Dendritic cell treated with granulocyte-macrophage colony-stimulating factor and Interleukin-4, amounts not matched to agents 40 ng/mL and 50 ng/mL, for 4 days (primary cell): ENCODE results near the gene SNX8.

ENCODE experiments used
- H3K27ac Mint-ChIP-seq: one replicate; pipeline ENCODE4 v1.8.0; 2022; ENCODE audit warnings: mild to moderate bottlenecking, mixed read lengths
- H3K27me3 Mint-ChIP-seq: one replicate; pipeline ENCODE4 v1.8.0; 2022; ENCODE audit warnings: mild to moderate bottlenecking, mixed read lengths
- H3K36me3 Mint-ChIP-seq: one replicate; pipeline ENCODE4 v1.8.0; 2022; ENCODE audit warnings: low read depth, mixed read lengths
- H3K4me1 Mint-ChIP-seq: one replicate; pipeline ENCODE4 v1.8.0; 2022; ENCODE audit warnings: low read depth, mixed read lengths
- H3K4me3 Mint-ChIP-seq: one replicate; pipeline ENCODE4 v1.8.0; 2022; ENCODE audit warnings: mild to moderate bottlenecking, moderate library complexity, mixed read lengths
- H3K9me3 Mint-ChIP-seq: one replicate; pipeline ENCODE4 v1.8.0; 2022; ENCODE audit warnings: mixed read lengths
- intact Hi-C: fragments of 100-400 bp; cut with micrococcal nuclease; formaldehyde crosslinking; loops from one replicate; pipeline ENCODE4 v1.15.0; 2022

SNX8 gene

GRCh38 chr7:2248984-2249694 lies 65.1 kb downstream of the SNX8 start:
- Mint-ChIP-seq H3K4me1 (peaks cover 97% of the 10 kb centered on the region), H3K27ac (peak overlapping the region; percentile 69)

GRCh38 chr7:2247141-2247995 lies 66.9 kb downstream of the SNX8 start:
- H3K36me3 Mint-ChIP-seq = peaks cover 52% of the 10 kb centered on the region
- H3K4me1 Mint-ChIP-seq = peaks cover 99% of the 10 kb centered on the region
- intact Hi-C loops = loop anchor here (5.0 kb wide), 2 partner anchors 50 to 100 kb away; no protein-coding TSS in a partner anchor
- H3K27me3 Mint-ChIP-seq = no peaks in the 10 kb centered on the region
- H3K27ac Mint-ChIP-seq = peak overlapping the region; percentile 79
- no peak overlapping the region for H3K4me3 Mint-ChIP-seq
- H3K9me3 Mint-ChIP-seq = no peaks in the 10 kb centered on the region

More at GRCh38 chr7:2248984-2249694, 65.1 kb downstream of the SNX8 start:
- intact Hi-C loops = loop anchor here (5.0 kb wide), 2 partner anchors 48 to 98 kb away; no protein-coding TSS in a partner anchor
- no peaks in the 10 kb centered on the region for H3K9me3 Mint-ChIP-seq
- no peaks in the 10 kb centered on the region for H3K27me3 Mint-ChIP-seq
- peaks cover 69% of the 10 kb centered on the region for H3K36me3 Mint-ChIP-seq
- H3K4me3 Mint-ChIP-seq = peak overlapping the region; percentile 47

DNA sequence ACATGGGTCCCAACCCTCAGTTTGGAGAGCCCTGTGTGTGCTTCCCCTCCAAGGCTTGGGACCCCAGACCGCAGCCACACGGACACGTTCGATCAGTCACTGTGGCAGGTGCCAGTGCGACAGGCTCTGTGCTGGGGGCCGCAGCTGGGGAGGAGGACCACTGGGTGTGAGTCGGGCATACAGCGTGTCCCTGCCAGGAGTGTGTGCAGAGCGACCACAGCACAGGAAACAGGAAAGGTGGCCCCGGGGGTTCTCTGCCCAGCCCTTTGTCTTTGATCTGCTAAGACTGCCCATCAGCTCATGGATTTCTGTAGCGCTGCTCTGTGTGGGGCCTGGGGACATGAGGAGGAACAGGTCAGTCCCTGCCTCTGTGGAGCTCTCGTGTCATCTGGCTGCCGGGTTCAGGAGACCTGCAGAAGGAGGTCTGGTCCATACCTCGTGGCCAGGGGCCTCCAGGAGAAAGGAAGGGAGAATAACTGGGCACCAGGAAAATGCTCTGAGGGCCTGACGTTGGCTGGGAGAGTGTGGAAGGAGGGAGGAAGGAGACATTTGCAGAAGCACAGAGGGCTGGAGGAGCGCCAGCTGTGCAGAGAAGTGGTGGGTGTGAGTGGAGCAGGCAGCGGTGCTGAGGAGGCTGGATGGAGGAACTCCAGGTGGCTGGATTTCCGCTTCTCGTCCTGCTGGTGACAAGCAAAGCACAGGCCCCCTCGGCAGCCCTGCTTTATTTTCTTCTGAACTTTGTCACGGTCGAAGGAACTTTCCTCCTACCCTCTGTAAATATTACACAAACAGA lies 68.2 kb downstream of the SNX8 start:
- Mint-ChIP-seq H3K27me3 (no peaks in the 10 kb centered on the region), H3K27ac (peak overlapping the region; percentile 79), H3K9me3 (no peaks in the 10 kb centered on the region), H3K4me1 (peaks cover 91% of the 10 kb centered on the region), H3K36me3 (peaks cover 47% of the 10 kb centered on the region), H3K4me3 (peak overlapping the region; percentile 51)
- intact Hi-C loops = loop anchor here (5.0 kb wide), 2 partner anchors 51 to 101 kb away; no protein-coding TSS in a partner anchor

GRCh38 chr7:2244404-2244995 lies 69.7 kb downstream of the SNX8 start:
- H3K9me3 Mint-ChIP-seq = no peaks in the 10 kb centered on the region
- H3K36me3 Mint-ChIP-seq = peaks cover 47% of the 10 kb centered on the region
- no peaks in the 10 kb centered on the region for H3K27me3 Mint-ChIP-seq
- H3K27ac Mint-ChIP-seq = peak overlapping the region; percentile 90
- H3K4me1 Mint-ChIP-seq = peaks cover 90% of the 10 kb centered on the region
- no peak overlapping the region for H3K4me3 Mint-ChIP-seq
- intact Hi-C loops = no loop called here

DNA sequence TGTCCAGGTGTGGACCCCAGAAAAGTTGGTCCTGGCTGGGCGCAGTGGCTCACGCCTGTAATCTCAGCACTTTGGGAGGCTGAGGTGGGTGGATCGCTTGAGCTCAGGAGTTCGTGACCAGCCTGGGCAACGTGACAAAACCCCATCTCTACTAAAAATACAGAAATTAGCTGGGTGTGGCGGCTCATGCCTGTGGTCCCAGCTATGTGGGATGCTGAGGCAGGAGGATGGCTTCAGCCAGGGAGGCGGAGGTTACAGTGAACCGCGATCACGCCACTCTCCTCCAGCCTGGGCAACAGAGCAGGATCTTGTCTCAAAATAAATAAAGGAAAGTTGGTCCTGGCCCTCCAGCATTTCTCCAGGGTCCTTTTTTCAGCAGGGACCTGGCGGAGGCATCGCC lies 70.8 kb downstream of the SNX8 start:
- H3K27me3 Mint-ChIP-seq = no peaks in the 10 kb centered on the region
- no peaks in the 10 kb centered on the region for H3K9me3 Mint-ChIP-seq
- peaks cover 48% of the 10 kb centered on the region for H3K36me3 Mint-ChIP-seq
- no peak overlapping the region for H3K4me3 Mint-ChIP-seq
- H3K4me1 Mint-ChIP-seq = peaks cover 89% of the 10 kb centered on the region
- peak overlapping the region; percentile 90 for H3K27ac Mint-ChIP-seq
- intact Hi-C loops = no loop called here

DNA sequence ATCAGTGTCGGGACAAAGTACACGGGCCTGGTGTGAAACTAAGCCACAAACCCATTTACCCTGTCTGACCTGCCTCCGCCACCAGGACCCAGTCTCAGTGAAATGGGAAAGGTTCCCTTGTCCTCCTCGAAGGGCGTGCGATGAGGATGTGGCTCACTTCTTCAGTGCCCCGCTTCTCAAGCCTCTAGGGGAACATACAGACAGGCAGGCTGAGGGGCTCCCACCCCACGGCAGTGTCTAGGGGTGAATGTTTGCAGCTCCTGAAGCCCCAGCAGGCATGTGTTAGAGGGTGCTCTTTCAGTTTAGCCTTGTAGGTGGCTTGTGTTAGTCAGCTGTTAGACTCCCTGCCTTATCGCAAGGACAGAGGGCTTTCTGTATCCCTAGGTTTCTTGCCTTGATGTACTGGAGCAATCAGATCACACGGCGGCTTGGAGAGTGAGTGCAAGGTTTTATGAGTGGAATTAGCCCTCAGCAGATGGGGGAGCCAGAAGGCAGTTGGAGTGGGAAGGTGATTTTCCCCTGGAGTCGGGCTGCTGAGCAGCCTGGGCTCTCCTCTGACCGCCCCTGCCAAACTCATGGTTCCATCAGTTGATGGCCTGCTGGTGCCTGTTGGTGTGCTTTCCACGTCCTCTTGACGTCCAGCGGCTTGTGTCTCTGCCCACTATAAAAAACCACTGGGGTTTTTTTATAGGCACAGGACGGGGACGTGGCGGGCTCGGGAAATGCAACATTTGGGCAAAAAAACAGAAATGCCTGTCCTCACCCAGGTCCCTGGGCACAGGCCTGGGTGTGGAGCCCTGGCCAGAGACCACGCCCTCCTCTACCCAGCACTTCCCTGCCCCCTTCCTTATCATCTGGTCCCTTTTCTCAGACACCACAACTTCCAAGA lies 71.5 kb downstream of the SNX8 start:
- Mint-ChIP-seq H3K9me3 (no peaks in the 10 kb centered on the region), H3K4me1 (peaks cover 89% of the 10 kb centered on the region), H3K27me3 (no peaks in the 10 kb centered on the region), H3K27ac (peak overlapping the region; percentile 90), H3K36me3 (peaks cover 48% of the 10 kb centered on the region), H3K4me3 (peak overlapping the region; percentile 91)
- intact Hi-C loops = no loop called here

DNA sequence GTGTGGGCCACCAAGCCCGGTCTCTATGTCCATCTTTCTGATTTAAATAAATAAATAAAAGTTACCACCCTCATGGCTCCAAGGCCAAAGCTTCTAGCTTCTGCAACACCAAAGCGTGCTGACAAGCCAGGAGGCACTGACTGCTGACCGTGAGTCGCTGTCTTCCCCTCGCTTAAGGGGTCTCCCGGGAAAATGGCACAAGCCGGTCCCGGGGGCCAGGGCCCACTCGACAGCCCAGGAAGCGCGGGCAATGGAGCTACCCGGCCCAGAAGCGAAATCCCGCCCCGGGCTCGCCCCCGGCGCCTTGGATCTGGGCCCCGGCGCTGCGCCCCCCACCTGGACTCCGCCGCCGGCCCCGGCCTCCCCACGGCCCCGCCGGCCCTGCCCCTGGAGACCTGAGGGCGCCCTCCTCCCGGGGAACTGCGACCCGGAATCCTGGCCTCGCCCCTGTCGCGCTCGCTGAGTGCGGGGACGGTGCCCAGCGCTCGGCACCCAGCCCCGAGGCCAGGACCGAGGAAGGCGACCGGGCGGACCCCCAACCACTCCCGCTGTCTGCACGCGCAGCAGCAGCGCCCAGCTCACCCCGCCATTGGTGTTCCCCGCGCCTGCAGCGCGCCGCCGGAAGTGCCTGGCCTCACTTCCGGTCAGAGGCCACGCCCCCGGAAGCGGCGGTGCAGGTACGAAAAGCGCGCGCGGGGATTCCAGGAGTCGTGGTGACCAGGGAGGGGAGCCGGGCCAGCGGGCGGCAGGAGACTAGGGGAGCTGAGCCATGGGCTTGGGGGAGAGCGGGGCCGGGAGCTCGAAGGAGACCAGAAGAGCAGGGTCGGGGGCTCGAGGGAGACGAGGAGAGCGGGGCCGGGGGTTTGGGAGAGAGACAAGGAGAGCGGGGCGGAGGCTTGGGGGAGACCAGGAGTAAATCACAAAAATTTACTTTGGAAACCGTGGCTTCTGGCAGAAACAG lies 72.4 kb downstream of the SNX8 start, which contains the start of the genes MRM2 and NUDT1:
Gene MRM2 (minus strand): TSS at position 626 of the 961 bp plus-strand sequence. CDS start 36 bp downstream, at position 590.
Gene NUDT1 (plus strand): TSS at position 647 of the 961 bp plus-strand sequence. CDS start 2,349 bp downstream, outside the sequence.
- Mint-ChIP-seq H3K27me3 (no peaks in the 10 kb centered on the region), H3K9me3 (no peaks in the 10 kb centered on the region), H3K4me3 (peak within 1 kb of the TSS; percentile 91), H3K27ac (peak within 1 kb of the TSS; percentile 90), H3K36me3 (peaks cover 56% of the 10 kb centered on the region), H3K4me1 (peaks cover 89% of the 10 kb centered on the region)
- intact Hi-C loops = no loop called here

DNA sequence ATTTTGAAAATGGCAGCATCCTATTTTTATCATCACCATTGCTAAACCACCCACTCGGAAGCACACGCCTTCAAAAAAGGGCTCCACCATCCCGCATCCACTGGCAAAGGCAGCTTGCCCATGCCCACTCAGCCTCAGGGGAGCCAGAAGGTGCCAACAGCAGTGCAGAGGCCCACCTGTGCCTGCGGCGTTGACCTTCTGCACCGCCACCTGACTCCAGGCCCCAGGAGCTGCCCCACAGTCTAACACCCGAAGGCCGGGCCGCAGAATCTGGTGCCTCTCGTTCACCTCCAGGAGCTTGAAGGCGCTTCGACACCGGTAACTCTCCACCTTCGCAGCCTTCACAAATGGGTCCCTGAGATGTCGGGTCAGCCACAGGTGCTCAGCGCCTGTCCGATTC lies 75.0 kb downstream of the SNX8 start:
- Mint-ChIP-seq H3K36me3 (peaks cover 77% of the 10 kb centered on the region), H3K9me3 (no peaks in the 10 kb centered on the region), H3K27me3 (no peaks in the 10 kb centered on the region), H3K4me1 (peaks cover 82% of the 10 kb centered on the region), H3K4me3 (no peak overlapping the region), H3K27ac (peak overlapping the region; percentile 90)
- intact Hi-C loops = no loop called here

- Mint-ChIP-seq H3K4me1 (peaks cover 69% of the 10 kb centered on the region), H3K36me3 (peaks cover 80% of the 10 kb centered on the region), H3K27me3 (no peaks in the 10 kb centered on the region), H3K9me3 (no peaks in the 10 kb centered on the region), H3K4me3 (peak overlapping the region; percentile 53), H3K27ac (peak overlapping the region; percentile 90)
- intact Hi-C loops = no loop called here
Measured at GRCh38 chr7:2237109-2237602, 77.1 kb downstream of the SNX8 start.

DNA sequence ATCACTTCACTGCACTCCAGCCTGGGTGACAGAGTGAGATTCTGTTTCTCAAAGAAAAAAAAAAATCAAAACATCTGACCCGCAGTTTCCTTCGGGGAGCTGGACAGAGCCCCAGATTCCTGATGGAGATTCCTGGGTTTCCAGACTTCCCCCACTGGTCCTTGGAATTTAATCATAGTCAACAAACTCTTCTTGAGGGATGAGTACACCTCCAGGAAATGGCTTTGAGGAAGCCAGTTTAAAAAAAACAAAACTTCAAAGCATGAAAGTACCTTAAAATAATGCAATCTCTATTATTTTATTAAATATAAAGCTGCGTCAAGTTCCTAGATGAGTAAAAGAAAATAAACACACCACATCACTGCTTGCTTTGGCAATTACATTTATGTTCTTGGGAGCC lies 80.3 kb downstream of the SNX8 start:
- no peak overlapping the region for H3K4me3 Mint-ChIP-seq
- no peaks in the 10 kb centered on the region for H3K9me3 Mint-ChIP-seq
- H3K36me3 Mint-ChIP-seq = peaks cover 76% of the 10 kb centered on the region
- peaks cover 71% of the 10 kb centered on the region for H3K4me1 Mint-ChIP-seq
- intact Hi-C loops = loop anchor here (5.0 kb wide), 1 partner anchor 118 kb away; the partner anchor contains the start of gene EIF3B
- H3K27ac Mint-ChIP-seq = peak overlapping the region; percentile 90
- no peaks in the 10 kb centered on the region for H3K27me3 Mint-ChIP-seq

GRCh38 chr7:2232766-2233520 lies 81.3 kb downstream of the SNX8 start, which contains the start of gene MAD1L1:
Gene MAD1L1 (minus strand): TSS chr7:2232945. CDS start chr7:2230133, 2,812 bp downstream.
- intact Hi-C loops = loop anchor here (5.0 kb wide), 1 partner anchor 119 kb away; the partner anchor contains the start of gene EIF3B
- Mint-ChIP-seq H3K36me3 (peaks cover 74% of the 10 kb centered on the region), H3K4me1 (peaks cover 65% of the 10 kb centered on the region), H3K9me3 (no peaks in the 10 kb centered on the region), H3K4me3 (peak within 1 kb of the TSS; percentile 88), H3K27me3 (no peaks in the 10 kb centered on the region), H3K27ac (peak within 1 kb of the TSS; percentile 90)
